ENCODE measurements around the gene TC2N. TPM values are rescaled to one million over a fixed set of nuclear protein-coding genes. Genes with fewer than 3 reads are reported as not detected.

TC2N gene
- total RNA-seq, 1 experiment from 2014 or later: 16.4 TPM

DNA sequence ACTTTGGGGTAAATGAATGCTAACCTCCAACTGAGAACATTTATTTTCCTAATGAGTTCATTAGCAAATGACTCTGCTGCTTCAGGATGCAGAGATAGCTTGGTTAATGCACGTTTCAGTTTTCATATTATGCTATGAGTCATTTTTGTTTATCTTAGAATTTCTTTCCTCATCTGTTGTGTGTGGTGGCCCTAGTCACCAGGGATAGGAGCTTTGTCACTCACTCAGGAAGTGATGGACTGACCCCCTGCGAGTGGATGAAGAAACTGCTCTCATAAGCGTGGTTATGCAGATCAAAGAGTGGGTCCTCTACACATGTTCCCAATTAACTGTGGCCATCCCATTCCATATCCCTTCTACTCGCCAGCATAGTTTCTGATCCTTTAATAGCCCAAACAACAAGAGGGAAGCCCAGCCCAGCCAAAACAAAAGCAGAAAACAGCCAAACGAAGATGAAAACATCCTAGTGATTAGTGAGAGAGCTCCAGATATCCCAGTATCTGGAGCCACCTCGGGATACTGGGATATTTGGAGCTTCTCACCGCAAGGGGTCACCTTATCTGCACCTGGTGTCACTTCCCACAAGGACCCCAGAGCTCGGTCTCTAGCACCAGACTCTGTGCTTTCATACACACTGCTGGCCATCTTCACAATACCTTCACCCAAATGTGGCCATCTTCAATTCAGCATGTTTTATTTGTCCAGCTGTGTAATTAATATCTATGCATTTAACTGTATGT lies 8.6 kb downstream of the TC2N start:
- Histone ChIP-seq H3K18ac (ENCODE audit: insufficient read length, low read depth, low read length) (no peak overlapping the region), H4K8ac (replicated peaks; ENCODE audit: insufficient read length, low read depth, low read length) (no peak overlapping the region), H2BK5ac (ENCODE audit: insufficient read length, low read length) (no peak overlapping the region), H4K5ac (ENCODE audit: insufficient read length, low read depth, low read length) (no peak overlapping the region), H2BK12ac (ENCODE audit: insufficient read length, low read depth, low read length) (no peak overlapping the region), H4K91ac (ENCODE audit: insufficient read length, low read depth, low read length) (no peak overlapping the region), H3K23ac (ENCODE audit: insufficient read length, low read depth, low read length) (no peak overlapping the region), H2BK120ac (ENCODE audit: low read depth, low read length, poor library complexity, severe bottlenecking) (no peak overlapping the region), H3K9me3 (ENCODE audit: control insufficient read depth, low read depth, low read length) (no peaks in the 10 kb centered on the region), H3K56ac (ENCODE audit: insufficient read length, low read depth, low read length) (no peak overlapping the region), H4K20me1 (ENCODE audit: control insufficient read depth, insufficient read depth, insufficient read length) (no peaks in the 10 kb centered on the region), H3K4me2 (ENCODE audit: insufficient read depth, insufficient read length, low read length) (no peak overlapping the region), H3K79me1 (ENCODE audit: insufficient read depth, low read depth, low read length, poor library complexity, severe bottlenecking) (no peaks in the 10 kb centered on the region), H3K4me1 (ENCODE audit: insufficient read depth, low read length) (peaks cover 3% of the 10 kb centered on the region; the same call in 1 of the 2 replicates), H3T11ph (ENCODE audit: low read length) (no peak overlapping the region), H3K23me2 (ENCODE audit: insufficient read length, low read depth, low read length, poor library complexity, severe bottlenecking) (no peaks in the 10 kb centered on the region), H2AFZ (ENCODE audit: low read length) (no peak overlapping the region), H3K27me3 (ENCODE audit: insufficient read depth, low read length) (no peaks in the 10 kb centered on the region), H2BK20ac (ENCODE audit: low read depth, low read length, poor library complexity, severe bottlenecking) (no peak overlapping the region), H3K9ac (ENCODE audit: extremely low read depth, insufficient read length, low read length) (no peak overlapping the region), H2AK5ac (ENCODE audit: insufficient read length, low read length) (no peak overlapping the region), H3K27ac (ENCODE audit: insufficient read length, low read depth, low read length) (no peak overlapping the region), H2BK15ac (ENCODE audit: low read depth, low read length) (no peak overlapping the region), H3K4ac (ENCODE audit: low read depth, low read length) (no peak overlapping the region), H3K14ac (ENCODE audit: insufficient read depth, low read length) (no peak overlapping the region), H3K79me2 (ENCODE audit: insufficient read depth, low read length) (no peaks in the 10 kb centered on the region)
- peaks cover 8% of the 10 kb centered on the region for H3K27me3 Mint-ChIP-seq (ENCODE audit: low read depth)
- peak overlapping the region in 2 of 3 experiments; percentile 2 to 22; a peak in 1 of 7 replicates for H3K27ac Mint-ChIP-seq
- H3K36me3 Mint-ChIP-seq (ENCODE audit: insufficient read depth in 1 of 3, low read depth in 3 of 3): no peaks in the 10 kb centered on the region
- DNase-seq: no peak
- TF ChIP-seq CTCF (conservative IDR thresholded peaks at IDR 0.05): peak; percentile 39; the same call in 2 of the 3 replicates
- WGBS (ENCODE audit: extremely low coverage, insufficient read length, low lambda C conversion rate): no CpG with 5 or more reads among the region's 8 CpGs
- H3K9me3 Mint-ChIP-seq: no peaks in the 10 kb centered on the region
- peaks cover 24 to 31% of the 10 kb centered on the region in 2 experiments for H3K4me1 Mint-ChIP-seq
- H3K4me3 Mint-ChIP-seq: no peak overlapping the region
